NCI-H524 (cell line): ENCODE measurements around the gene HDAC1.
"Not testable (repeated sequence)": the region's sequence is repeated elsewhere in the genome, so short reads cannot be mapped to it uniquely, and the experiment has no call there.

Experiments used
- DNase-seq, 2 experiments: peaks; one replicate each; lab custom pipeline; 2025; lab: John Stamatoyannopoulos, UW

The HDAC1 gene

DNA sequence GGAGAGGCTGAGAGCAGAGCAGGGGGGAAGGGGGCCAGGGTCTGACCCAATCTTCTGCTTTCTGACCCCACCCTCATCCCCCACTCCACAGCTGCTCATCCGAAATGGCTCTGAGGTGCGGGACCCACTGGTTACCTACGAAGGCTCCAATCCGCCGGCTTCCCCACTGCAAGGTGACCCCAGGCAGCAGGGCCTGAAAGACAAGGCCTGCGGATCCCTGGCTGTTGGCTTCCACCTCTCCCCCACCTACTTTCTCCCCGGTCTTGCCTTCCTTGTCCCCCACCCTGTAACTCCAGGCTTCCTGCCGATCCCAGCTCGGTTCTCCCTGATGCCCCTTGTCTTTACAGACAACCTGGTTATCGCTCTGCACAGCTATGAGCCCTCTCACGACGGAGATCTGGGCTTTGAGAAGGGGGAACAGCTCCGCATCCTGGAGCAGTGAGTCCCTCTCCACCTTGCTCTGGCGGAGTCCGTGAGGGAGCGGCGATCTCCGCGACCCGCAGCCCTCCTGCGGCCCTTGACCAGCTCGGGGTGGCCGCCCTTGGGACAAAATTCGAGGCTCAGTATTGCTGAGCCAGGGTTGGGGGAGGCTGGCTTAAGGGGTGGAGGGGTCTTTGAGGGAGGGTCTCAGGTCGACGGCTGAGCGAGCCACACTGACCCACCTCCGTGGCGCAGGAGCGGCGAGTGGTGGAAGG lies 17.1 kb upstream of the HDAC1 start:
- no peak for DNase-seq

DNA sequence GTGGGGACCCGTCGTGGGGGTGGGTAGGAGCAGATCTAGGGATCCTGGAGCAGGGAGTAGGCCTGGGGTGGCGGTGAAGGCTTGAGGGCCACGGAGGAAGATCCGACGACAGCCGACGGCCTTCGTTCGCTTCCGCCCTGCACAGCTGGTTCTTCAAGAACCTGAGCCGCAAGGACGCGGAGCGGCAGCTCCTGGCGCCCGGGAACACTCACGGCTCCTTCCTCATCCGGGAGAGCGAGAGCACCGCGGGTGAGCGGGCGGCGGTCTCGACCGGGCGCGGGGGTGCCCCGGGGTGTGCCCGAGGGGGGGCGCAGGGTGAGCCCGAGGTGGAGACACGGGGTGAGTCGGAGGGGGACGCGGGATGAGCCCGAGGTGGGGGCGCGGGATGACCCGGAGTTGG lies 16.5 kb upstream of the HDAC1 start:
- peak in 1 of 2 experiments; percentile 36 for DNase-seq

DNA sequence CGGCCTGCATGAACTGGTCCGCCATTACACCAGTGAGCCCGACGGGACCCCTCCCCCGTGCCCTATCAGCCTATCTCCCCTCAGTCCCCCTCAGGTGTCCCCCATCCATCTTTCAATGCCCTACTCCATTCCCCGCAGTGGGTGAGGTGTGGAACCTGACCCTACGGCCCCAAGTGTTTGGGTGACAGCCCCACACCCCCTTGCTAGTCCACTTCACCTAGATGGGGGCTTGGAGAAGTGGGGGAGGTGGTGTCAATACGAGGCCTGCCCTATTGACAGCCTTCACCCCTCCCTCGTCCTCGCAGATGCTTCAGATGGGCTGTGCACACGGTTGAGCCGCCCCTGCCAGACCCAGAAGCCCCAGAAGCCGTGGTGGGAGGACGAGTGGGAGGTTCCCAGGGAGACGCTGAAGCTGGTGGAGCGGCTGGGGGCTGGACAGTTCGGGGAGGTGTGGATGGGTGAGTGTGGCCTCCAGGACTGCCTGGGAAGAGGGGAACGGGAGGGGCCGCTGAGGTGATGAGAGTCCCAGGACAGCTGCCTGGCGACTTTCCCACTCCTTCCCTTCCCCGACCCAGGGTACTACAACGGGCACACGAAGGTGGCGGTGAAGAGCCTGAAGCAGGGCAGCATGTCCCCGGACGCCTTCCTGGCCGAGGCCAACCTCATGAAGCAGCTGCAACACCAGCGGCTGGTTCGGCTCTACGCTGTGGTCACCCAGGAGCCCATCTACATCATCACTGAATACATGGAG lies 15.7 kb upstream of the HDAC1 start:
- DNase-seq, result no peak

- not testable (repeated sequence) for DNase-seq
Observed at GRCh38 chr1:32284777-32285176, 7.1 kb upstream of the HDAC1 start.

- DNase-seq, result no peak
Observed at GRCh38 chr1:32285658-32286057, 6.2 kb upstream of the HDAC1 start.

- DNase-seq, result no peak
Observed at GRCh38 chr1:32286763-32287162, 5.1 kb upstream of the HDAC1 start.

GRCh38 chr1:32289256-32289655 lies 2.6 kb upstream of the HDAC1 start:
- no peak for DNase-seq

GRCh38 chr1:32291145-32291707 lies 657 bp upstream of the HDAC1 start:
- no peak for DNase-seq

DNA sequence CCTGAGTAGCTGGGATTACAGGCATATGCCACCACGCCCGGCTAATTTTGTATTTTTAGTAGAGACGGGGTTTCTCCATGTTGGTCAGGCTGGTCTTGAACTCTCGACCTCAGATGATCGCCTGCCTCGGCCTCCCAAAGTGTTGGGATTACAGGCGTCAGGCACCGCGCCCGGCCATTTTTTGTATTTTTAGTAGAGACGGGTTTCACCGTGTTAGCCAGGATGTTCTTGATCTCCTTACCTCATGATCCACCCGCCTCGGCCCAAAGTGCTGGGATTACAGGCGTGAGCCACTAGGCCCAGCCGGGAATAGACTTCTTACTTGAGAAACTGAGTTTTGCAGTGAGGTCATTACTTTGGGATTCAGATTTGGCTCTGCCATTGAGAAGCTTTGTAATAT lies 6.3 kb downstream of the HDAC1 start:
- DNase-seq, result not testable (repeated sequence)

- no peak for DNase-seq
Observed at GRCh38 chr1:32299327-32299726, 7.4 kb downstream of the HDAC1 start.

- DNase-seq, result no peak
Observed at GRCh38 chr1:32303358-32303757, 11.5 kb downstream of the HDAC1 start.

DNA sequence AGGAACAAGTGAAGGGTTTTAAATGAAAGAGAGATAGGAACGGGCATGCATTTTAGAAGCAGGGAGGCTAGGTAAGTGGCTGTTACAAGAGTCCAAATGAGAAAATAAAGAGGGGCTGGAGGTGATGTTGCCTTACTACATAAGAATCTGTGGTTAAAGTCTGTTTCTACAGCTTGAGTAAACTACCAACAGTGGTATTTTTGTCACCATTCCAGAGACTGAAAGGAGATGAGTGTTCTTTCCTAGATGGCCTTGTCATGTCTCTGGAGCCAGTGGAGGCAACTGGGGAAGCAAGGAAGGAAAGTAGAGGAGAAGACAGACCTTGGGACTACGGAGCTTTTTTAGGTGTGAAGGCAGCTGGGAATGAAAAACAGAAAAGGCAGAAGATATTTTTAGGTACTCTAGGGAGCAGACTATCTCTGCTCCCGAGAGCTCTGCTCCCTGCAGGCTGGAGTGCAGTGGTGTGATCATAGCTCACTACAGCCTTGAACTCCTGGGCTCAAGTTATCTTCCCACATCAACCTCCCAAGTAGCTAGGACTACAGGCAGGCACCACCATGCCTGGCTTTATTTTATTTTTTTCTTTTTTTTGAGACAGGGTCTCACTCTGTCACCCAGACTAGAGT lies 12.2 kb downstream of the HDAC1 start:
- no peak for DNase-seq

GRCh38 chr1:32305310-32305709 lies 13.4 kb downstream of the HDAC1 start:
- DNase-seq, result no peak

DNA sequence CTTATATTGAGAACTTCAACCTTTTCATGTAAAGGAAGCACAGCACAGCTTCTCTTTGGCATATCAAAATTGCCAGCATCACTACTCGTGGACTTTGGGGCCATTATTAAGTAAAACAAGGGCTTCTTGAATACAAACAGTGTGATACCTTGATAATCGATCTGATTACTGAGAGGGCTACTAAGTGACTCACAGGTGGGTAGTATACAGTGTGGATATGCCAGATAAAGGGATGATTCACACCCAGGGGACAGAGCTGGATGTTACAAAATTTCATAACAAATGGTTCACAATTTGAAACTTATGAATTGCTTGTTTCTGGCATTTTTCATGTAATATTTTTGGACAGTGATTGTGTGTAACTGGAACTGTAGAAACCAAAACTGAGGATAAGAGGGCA lies 15.4 kb downstream of the HDAC1 start:
- DNase-seq, result no peak

GRCh38 chr1:32309960-32310359 lies 18.1 kb downstream of the HDAC1 start:
- no peak for DNase-seq

DNA sequence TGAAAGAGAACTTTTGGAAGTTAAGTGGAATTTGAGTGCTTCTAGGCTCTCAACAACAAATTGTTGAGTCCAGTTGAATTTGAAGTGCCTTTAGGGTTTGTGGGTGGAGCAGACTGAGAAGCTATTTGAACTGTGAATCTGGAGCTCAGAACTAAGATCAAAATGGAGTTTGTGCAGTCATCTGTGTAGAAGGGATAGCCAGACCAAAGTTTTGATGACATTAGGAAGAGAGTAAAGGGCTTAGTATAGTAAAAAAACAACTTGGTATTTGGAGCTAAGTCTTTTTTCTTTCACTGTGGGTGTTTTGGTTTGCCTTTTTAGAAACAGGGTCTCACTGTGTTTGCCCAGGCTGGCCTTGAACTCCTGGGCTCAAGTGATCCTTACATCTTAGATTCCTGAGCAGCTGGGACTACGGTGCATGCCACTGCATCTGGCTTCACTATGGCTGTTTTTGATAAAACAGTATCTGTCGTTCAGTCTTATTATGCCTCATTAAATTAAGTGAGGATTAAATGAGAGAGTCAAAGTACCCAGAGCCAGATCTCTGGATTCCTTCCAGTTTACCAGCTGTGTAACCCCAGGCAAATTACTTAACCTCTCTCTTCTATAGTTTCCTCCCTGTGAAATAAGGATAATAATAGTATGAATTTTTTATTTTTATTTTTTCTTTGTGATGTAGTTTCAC lies 20.0 kb downstream of the HDAC1 start:
- peak in 1 of 2 experiments; percentile 25 for DNase-seq

- no peak for DNase-seq
Observed at GRCh38 chr1:32316903-32317277, 25.0 kb downstream of the HDAC1 start.

DNA sequence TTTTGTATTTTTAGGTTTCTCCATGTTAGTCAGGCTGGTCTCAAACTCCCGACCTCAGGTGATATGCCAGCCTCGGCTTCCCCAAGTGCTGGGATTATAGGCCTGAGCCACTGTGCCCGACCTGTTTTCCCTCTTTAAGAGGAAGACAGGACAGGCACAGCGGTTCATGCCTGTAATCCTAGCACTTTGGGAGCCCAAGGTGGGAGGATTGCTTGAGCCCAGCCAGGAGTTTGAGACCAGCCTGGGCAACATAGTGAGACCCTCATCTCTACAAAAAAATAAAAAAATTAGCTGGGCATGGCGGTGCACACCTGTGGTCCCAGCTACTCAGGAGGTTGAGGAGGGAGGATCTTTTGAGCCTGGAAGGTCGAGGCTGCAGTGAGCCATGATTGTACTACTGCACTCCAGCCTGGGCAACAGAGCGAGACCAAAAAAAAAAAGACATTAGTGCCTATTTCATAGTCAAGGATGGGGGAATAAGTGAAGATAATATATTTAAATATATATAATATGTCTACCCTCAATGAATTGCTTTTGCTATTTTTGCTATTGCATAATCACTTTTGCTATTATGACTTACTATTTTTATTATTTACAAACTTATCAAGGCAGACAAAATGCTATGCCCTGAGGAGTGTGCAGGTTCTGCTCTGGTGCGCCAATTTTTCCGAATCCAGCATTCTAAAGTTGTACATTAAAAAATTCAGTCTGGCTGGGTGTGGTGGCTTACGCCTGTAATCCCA lies 26.4 kb downstream of the HDAC1 start:
- no peak for DNase-seq

GRCh38 chr1:32321712-32322291 lies 29.9 kb downstream of the HDAC1 start:
- no peak for DNase-seq

GRCh38 chr1:32327204-32327603 lies 35.3 kb downstream of the HDAC1 start:
- no peak for DNase-seq

- DNase-seq, result no peak
Observed at GRCh38 chr1:32329931-32330466, 38.1 kb downstream of the HDAC1 start.
